NOMO-1 treated with dmso at 0.1 percent for 144 hours (cell line): ENCODE measurements around the gene AP1G1.
A peak's percentile ranks its signal among the peaks of the same experiment; 100 is the strongest.
"Not testable (repeated sequence)": the region's sequence is repeated elsewhere in the genome, so short reads cannot be mapped to it uniquely, and the experiment has no call there.

ENCODE experiments used
- DNase-seq: peaks from one replicate; lab custom pipeline; 2025; ENCODE audit not compliant: unreplicated experiment; lab: John Stamatoyannopoulos, UW

Gene AP1G1

GRCh38 chr16:71808593-71809459, at the start of gene AP1G1:
AP1G1 (minus strand) TSS chr16:71808834; CDS start chr16:71789479, 19,355 bp downstream.
- DNase-seq = peak; percentile 95

- no peak for DNase-seq
Measured at GRCh38 chr16:71855937-71856662, 47.5 kb upstream of the AP1G1 start.

GRCh38 chr16:71854369-71854948, 45.8 kb upstream of the AP1G1 start:
- DNase-seq = no peak

GRCh38 chr16:71853413-71853812, 44.8 kb upstream of the AP1G1 start:
- no peak for DNase-seq

GRCh38 chr16:71852561-71852960, 43.9 kb upstream of the AP1G1 start:
- DNase-seq = no peak

- DNase-seq = no peak
Measured at GRCh38 chr16:71852158-71852557, 43.5 kb upstream of the AP1G1 start.

- DNase-seq = no peak
Measured at GRCh38 chr16:71851746-71852145, 43.1 kb upstream of the AP1G1 start.

GRCh38 chr16:71848622-71849021, 40.0 kb upstream of the AP1G1 start:
- no peak for DNase-seq

GRCh38 chr16:71847096-71847495, 38.5 kb upstream of the AP1G1 start:
- DNase-seq = no peak

- DNase-seq = no peak
Measured at GRCh38 chr16:71846431-71846830, 37.8 kb upstream of the AP1G1 start.

GRCh38 chr16:71845639-71846430, 37.2 kb upstream of the AP1G1 start, which contains the start of gene ATXN1L:
ATXN1L (plus strand) TSS chr16:71845976; CDS start chr16:71849741, 3,765 bp downstream.
- DNase-seq = peak; percentile 78

GRCh38 chr16:71843572-71843971, 34.9 kb upstream of the AP1G1 start:
- DNase-seq = no peak

- no peak for DNase-seq
Measured at GRCh38 chr16:71840052-71840451, 31.4 kb upstream of the AP1G1 start.

GRCh38 chr16:71837150-71837549, 28.5 kb upstream of the AP1G1 start:
- DNase-seq = no peak

- no peak for DNase-seq
Measured at GRCh38 chr16:71834291-71834690, 25.7 kb upstream of the AP1G1 start.

- not testable (repeated sequence) for DNase-seq
Measured at GRCh38 chr16:71832112-71832511, 23.5 kb upstream of the AP1G1 start.

GRCh38 chr16:71831698-71832097, 23.1 kb upstream of the AP1G1 start:
- not testable (repeated sequence) for DNase-seq

- no peak for DNase-seq
Measured at GRCh38 chr16:71830359-71830758, 21.7 kb upstream of the AP1G1 start.

GRCh38 chr16:71826533-71827017, 17.9 kb upstream of the AP1G1 start:
- no peak for DNase-seq

- not testable (repeated sequence) for DNase-seq
Measured at GRCh38 chr16:71817155-71817500, 8.5 kb upstream of the AP1G1 start.
